Gastroesophageal sphincter (tissue), 3 donors: ENCODE results near the gene ENTPD3.

Experiments
- CTCF ChIP-seq, 4 experiments: fragments of 200-600 bp in 2 of 4; fragments of 450-650 bp in 2 of 4; sonication (generic) in 1 of 4; IDR thresholded peaks; one replicate each; pipeline ENCODE4 v1.5.1; 2017 to 2019; ENCODE audit warnings: antibody characterized with exemption in 4 of 4, mild to moderate bottlenecking in 2 of 4, moderate library complexity in 2 of 4
- EP300 ChIP-seq: sonication (generic); formaldehyde crosslinking; IDR thresholded peaks from one replicate; pipeline ENCODE4 v1.6.1; 2017; ENCODE audit warnings: antibody characterized with exemption, mild to moderate bottlenecking
- POLR2A ChIP-seq, 2 donors: fragments of 450-650 bp; IDR thresholded peaks; one replicate each; pipeline ENCODE4 v1.6.1; 2017; ENCODE audit warnings: antibody characterized with exemption in 2 of 2, mild to moderate bottlenecking in 2 of 2, moderate library complexity in 1 of 2
- POLR2AphosphoS5 ChIP-seq: sonication (generic); formaldehyde crosslinking; IDR thresholded peaks from one replicate; pipeline ENCODE4 v1.6.1; 2017; ENCODE audit warnings: antibody characterized with exemption

- TF ChIP-seq CTCF (IDR thresholded peaks at IDR 0.05) (no peak), POLR2A (IDR thresholded peaks at IDR 0.05) (no peak), EP300 (no peak), POLR2AphosphoS5 (no peak)
Observed at GRCh38 chr3:40381904-40382616, 4.9 kb upstream of the ENTPD3 start.
